Measurements from ENCODE around the gene F10.
"Not testable (repeated sequence)": the region's sequence is repeated elsewhere in the genome, so short reads cannot be mapped to it uniquely, and the experiment has no call there.

F10 gene

GRCh38 chr13:113105032-113105920, 17.3 kb upstream of the F10 start, which contains the start of gene F7:
F7 (plus strand) TSS chr13:113105791; CDS start chr13:113105842, 51 bp downstream.
- Histone ChIP-seq H2AK5ac (ENCODE audit: low read length, severe bottlenecking) (no peak within 1 kb of the TSS), H3K9ac (ENCODE audit: low read length) (no peak within 1 kb of the TSS), H3K4ac (ENCODE audit: low read depth in 1 of 2, low read length in 2 of 2) (no peak within 1 kb of the TSS), H3K23ac (ENCODE audit: low read length in 2 of 2) (peak within 1 kb of the TSS in 1 of 2 experiments; percentile 77), H3K14ac (ENCODE audit: low read length in 2 of 2) (no peak within 1 kb of the TSS), H2BK12ac (ENCODE audit: low read length in 2 of 2) (no peak within 1 kb of the TSS), H3K27ac (ENCODE audit: low read length, poor library complexity, severe bottlenecking) (no peak within 1 kb of the TSS), H2BK5ac (ENCODE audit: low read depth, low read length, poor library complexity, severe bottlenecking) (no peak within 1 kb of the TSS), H2AFZ (ENCODE audit: low read depth, low read length) (no peak within 1 kb of the TSS), H4K8ac (ENCODE audit: low read length) (no peak within 1 kb of the TSS), H2BK120ac (ENCODE audit: low read depth, low read length) (no peak within 1 kb of the TSS), H3K79me1 (replicated peaks; ENCODE audit: low read length, poor library complexity, severe bottlenecking) (no peaks in the 10 kb centered on the region), H3K4me3 (ENCODE audit: insufficient read depth in 1 of 2, low read depth in 1 of 2, low read length in 2 of 2) (no peak within 1 kb of the TSS), H3K27me3 (ENCODE audit: control insufficient read depth in 1 of 2, insufficient read depth in 1 of 2, low read length in 2 of 2) (peaks cover 14 to 27% of the 10 kb centered on the region in 2 experiments), H3K9me3 (ENCODE audit: control insufficient read depth, low read length) (no peaks in the 10 kb centered on the region), H3K36me3 (ENCODE audit: control insufficient read depth in 1 of 2, insufficient read depth in 2 of 2, low read depth in 1 of 2, low read length in 2 of 2) (no peaks in the 10 kb centered on the region), H3K18ac (ENCODE audit: low read depth in 1 of 2, low read length in 2 of 2) (no peak within 1 kb of the TSS), H2BK15ac (ENCODE audit: low read depth, poor library complexity, severe bottlenecking) (no peak within 1 kb of the TSS), H3K4me2 (ENCODE audit: low read length, poor library complexity, severe bottlenecking) (no peak within 1 kb of the TSS), H4K91ac (ENCODE audit: low read length) (peak within 1 kb of the TSS; percentile 15), H3K4me1 (ENCODE audit: control insufficient read depth, insufficient read depth, low read depth, low read length) (peaks cover 7% of the 10 kb centered on the region)
- no peak for DNase-seq
- WGBS, result 72% methylated on average over 16 of the region's 17 CpGs

DNA sequence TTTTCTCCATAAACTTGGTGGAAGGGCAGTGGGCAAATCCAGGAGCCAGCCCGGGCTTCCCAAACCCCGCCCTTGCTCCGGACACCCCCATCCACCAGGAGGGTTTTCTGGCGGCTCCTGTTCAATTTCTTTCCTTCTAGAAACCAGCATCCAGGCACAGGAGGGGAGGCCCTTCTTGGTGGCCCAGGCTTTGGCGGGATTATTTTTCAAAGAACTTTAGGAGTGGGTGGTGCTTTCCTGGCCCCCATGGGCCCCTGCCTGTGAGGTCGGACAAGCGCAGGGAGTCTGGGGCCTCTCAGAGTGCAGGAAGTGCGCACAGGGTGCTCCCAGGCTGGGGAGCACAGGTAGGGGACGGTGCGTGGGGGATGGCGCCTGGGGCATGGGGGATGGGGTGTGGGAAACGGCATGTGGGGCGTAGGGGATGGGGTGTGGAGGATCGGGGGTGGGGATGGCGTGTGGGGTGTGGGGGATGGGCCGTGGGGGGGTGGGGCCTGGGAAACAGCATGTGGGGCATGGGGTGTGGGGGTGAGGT, 16.6 kb upstream of the F10 start:
- 73% methylated on average over 16 of the region's 16 CpGs for WGBS

GRCh38 chr13:113106711-113107351, 15.8 kb upstream of the F10 start:
- Histone ChIP-seq H3K4ac (ENCODE audit: low read depth in 1 of 2, low read length in 2 of 2) (no peak overlapping the region), H3K4me3 (ENCODE audit: insufficient read depth in 1 of 2, low read depth in 1 of 2, low read length in 2 of 2) (no peak overlapping the region), H2AFZ (ENCODE audit: low read depth, low read length) (no peak overlapping the region), H3K18ac (ENCODE audit: low read depth in 1 of 2, low read length in 2 of 2) (no peak overlapping the region), H3K4me2 (ENCODE audit: low read length, poor library complexity, severe bottlenecking) (no peak overlapping the region), H2BK15ac (ENCODE audit: low read depth, poor library complexity, severe bottlenecking) (no peak overlapping the region), H3K27ac (ENCODE audit: low read length, poor library complexity, severe bottlenecking) (no peak overlapping the region), H3K9me3 (ENCODE audit: control insufficient read depth, low read length) (no peaks in the 10 kb centered on the region), H4K91ac (ENCODE audit: low read length) (no peak overlapping the region), H3K4me1 (ENCODE audit: control insufficient read depth, insufficient read depth, low read depth, low read length) (peaks cover 15% of the 10 kb centered on the region), H3K23ac (ENCODE audit: low read length in 2 of 2) (no peak overlapping the region), H2AK5ac (ENCODE audit: low read length, severe bottlenecking) (no peak overlapping the region), H2BK120ac (ENCODE audit: low read depth, low read length) (no peak overlapping the region), H4K8ac (ENCODE audit: low read length) (no peak overlapping the region), H3K36me3 (ENCODE audit: control insufficient read depth in 1 of 2, insufficient read depth in 2 of 2, low read depth in 1 of 2, low read length in 2 of 2) (no peaks in the 10 kb centered on the region), H2BK12ac (ENCODE audit: low read length in 2 of 2) (no peak overlapping the region), H2BK5ac (ENCODE audit: low read depth, low read length, poor library complexity, severe bottlenecking) (no peak overlapping the region), H3K27me3 (ENCODE audit: control insufficient read depth in 1 of 2, insufficient read depth in 1 of 2, low read length in 2 of 2) (peaks cover 18 to 39% of the 10 kb centered on the region in 2 experiments), H3K14ac (ENCODE audit: low read length in 2 of 2) (no peak overlapping the region), H3K79me1 (replicated peaks; ENCODE audit: low read length, poor library complexity, severe bottlenecking) (no peaks in the 10 kb centered on the region), H3K9ac (ENCODE audit: low read length) (no peak overlapping the region)
- no peak for DNase-seq
- 86% methylated on average over 16 of the region's 25 CpGs for WGBS

More for the DNA sequence above, 16.6 kb upstream of the F10 start:
- Histone ChIP-seq H3K18ac (ENCODE audit: low read depth in 1 of 2, low read length in 2 of 2) (no peak overlapping the region), H4K8ac (ENCODE audit: low read length) (no peak overlapping the region), H3K36me3 (ENCODE audit: control insufficient read depth in 1 of 2, insufficient read depth in 2 of 2, low read depth in 1 of 2, low read length in 2 of 2) (no peaks in the 10 kb centered on the region), H2BK120ac (ENCODE audit: low read depth, low read length) (no peak overlapping the region), H2BK15ac (ENCODE audit: low read depth, poor library complexity, severe bottlenecking) (no peak overlapping the region), H2AFZ (ENCODE audit: low read depth, low read length) (no peak overlapping the region), H3K9me3 (ENCODE audit: control insufficient read depth, low read length) (no peaks in the 10 kb centered on the region), H3K4me3 (ENCODE audit: insufficient read depth in 1 of 2, low read depth in 1 of 2, low read length in 2 of 2) (no peak overlapping the region), H4K91ac (ENCODE audit: low read length) (no peak overlapping the region), H3K9ac (ENCODE audit: low read length) (no peak overlapping the region), H3K27ac (ENCODE audit: low read length, poor library complexity, severe bottlenecking) (no peak overlapping the region), H3K27me3 (ENCODE audit: control insufficient read depth in 1 of 2, insufficient read depth in 1 of 2, low read length in 2 of 2) (peaks cover 16 to 34% of the 10 kb centered on the region in 2 experiments), H3K79me1 (replicated peaks; ENCODE audit: low read length, poor library complexity, severe bottlenecking) (no peaks in the 10 kb centered on the region), H2BK5ac (ENCODE audit: low read depth, low read length, poor library complexity, severe bottlenecking) (no peak overlapping the region), H3K4ac (ENCODE audit: low read depth in 1 of 2, low read length in 2 of 2) (no peak overlapping the region), H2BK12ac (ENCODE audit: low read length in 2 of 2) (no peak overlapping the region), H3K23ac (ENCODE audit: low read length in 2 of 2) (no peak overlapping the region), H3K4me2 (ENCODE audit: low read length, poor library complexity, severe bottlenecking) (no peak overlapping the region), H3K4me1 (ENCODE audit: control insufficient read depth, insufficient read depth, low read depth, low read length) (peaks cover 14% of the 10 kb centered on the region), H2AK5ac (ENCODE audit: low read length, severe bottlenecking) (no peak overlapping the region), H3K14ac (ENCODE audit: low read length in 2 of 2) (no peak overlapping the region)
- DNase-seq, result no peak

DNA sequence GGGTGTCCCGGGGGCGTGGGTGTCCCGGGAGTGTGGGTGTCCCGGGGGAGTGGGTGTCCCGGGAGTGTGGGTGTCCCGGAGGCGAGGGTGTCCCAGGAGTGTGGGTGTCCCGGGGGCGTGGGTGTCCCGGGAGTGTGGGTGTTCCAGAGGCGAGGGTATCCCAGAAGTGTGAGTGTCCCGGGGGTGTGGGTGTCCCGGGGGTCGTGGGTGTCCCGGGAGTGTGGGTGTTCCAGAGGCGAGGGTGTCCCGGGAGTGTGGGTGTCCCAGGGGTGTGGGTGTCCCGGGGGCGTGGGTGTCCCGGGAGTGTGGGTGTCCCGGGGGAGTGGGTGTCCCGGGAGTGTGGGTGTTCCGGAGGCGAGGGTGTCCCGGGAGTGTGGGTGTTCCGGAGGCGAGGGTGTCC, 14.1 kb upstream of the F10 start:
- not testable (repeated sequence) for H2BK12ac ChIP-seq (ENCODE audit: low read length in 2 of 2); H3K4ac ChIP-seq (ENCODE audit: low read depth in 1 of 2, low read length in 2 of 2); DNase-seq; H2AK5ac ChIP-seq (ENCODE audit: low read length, severe bottlenecking); H3K9ac ChIP-seq (ENCODE audit: low read length); H3K27ac ChIP-seq (ENCODE audit: low read length, poor library complexity, severe bottlenecking); H2BK120ac ChIP-seq (ENCODE audit: low read depth, low read length); H3K79me1 ChIP-seq (replicated peaks; ENCODE audit: low read length, poor library complexity, severe bottlenecking); H2AFZ ChIP-seq (ENCODE audit: low read depth, low read length); H3K36me3 ChIP-seq (ENCODE audit: control insufficient read depth in 1 of 2, insufficient read depth in 2 of 2, low read depth in 1 of 2, low read length in 2 of 2); H3K4me3 ChIP-seq (ENCODE audit: insufficient read depth in 1 of 2, low read depth in 1 of 2, low read length in 2 of 2); H4K8ac ChIP-seq (ENCODE audit: low read length); H3K9me3 ChIP-seq (ENCODE audit: control insufficient read depth, low read length); H2BK5ac ChIP-seq (ENCODE audit: low read depth, low read length, poor library complexity, severe bottlenecking); H3K4me2 ChIP-seq (ENCODE audit: low read length, poor library complexity, severe bottlenecking); H3K14ac ChIP-seq (ENCODE audit: low read length in 2 of 2); H4K91ac ChIP-seq (ENCODE audit: low read length); H3K23ac ChIP-seq (ENCODE audit: low read length in 2 of 2); H2BK15ac ChIP-seq (ENCODE audit: low read depth, poor library complexity, severe bottlenecking); H3K18ac ChIP-seq (ENCODE audit: low read depth in 1 of 2, low read length in 2 of 2)
- WGBS, result over 99% methylated on average over 17 of the region's 27 CpGs
- peaks cover 16 to 41% of the 10 kb centered on the region in 2 experiments for H3K27me3 ChIP-seq (ENCODE audit: control insufficient read depth in 1 of 2, insufficient read depth in 1 of 2, low read length in 2 of 2)
- H3K4me1 ChIP-seq (ENCODE audit: control insufficient read depth, insufficient read depth, low read depth, low read length), result peaks cover 13% of the 10 kb centered on the region

All from mesenchymal stem cell (in vitro differentiated cells and primary cell).